H9 (cell line): ENCODE measurements around the gene DBNL. TPM values are rescaled to one million over a fixed set of nuclear protein-coding genes. Genes with fewer than 3 reads are reported as not detected.

ENCODE experiments used
- DNase-seq: peaks from one replicate; pipeline ENCODE4 v3.0.0-alpha.2; 2017
- H2AFZ ChIP-seq: one replicate; pipeline ENCODE4 v1.6.1; 2013; ENCODE audit warnings: mild to moderate bottlenecking, low read length, control low read depth, moderate library complexity
- H2AK5ac ChIP-seq: 2 replicates; pipeline ENCODE4 v1.6.1; 2013; ENCODE audit warnings: low read length, control low read depth, mixed read lengths; ENCODE audit not compliant: insufficient read length
- H2BK120ac ChIP-seq: one replicate; pipeline ENCODE4 v1.6.1; 2013; ENCODE audit warnings: low read depth, mild to moderate bottlenecking, low read length, control low read depth, inconsistent platforms; ENCODE audit not compliant: poor library complexity, severe bottlenecking
- H2BK12ac ChIP-seq: 2 replicates; pipeline ENCODE4 v1.6.1; 2013; ENCODE audit warnings: low read length, control low read depth, mixed read lengths, low read depth; ENCODE audit not compliant: insufficient read length
- H2BK15ac ChIP-seq: 2 replicates; pipeline ENCODE4 v1.6.1; 2013; ENCODE audit warnings: low read depth, low read length, control low read depth
- H2BK20ac ChIP-seq: one replicate; pipeline ENCODE4 v1.6.1; 2013; ENCODE audit warnings: low read depth, mild to moderate bottlenecking, low read length, control low read depth, inconsistent platforms; ENCODE audit not compliant: poor library complexity, severe bottlenecking
- H2BK5ac ChIP-seq: 2 replicates; pipeline ENCODE4 v1.6.1; 2013; ENCODE audit warnings: low read length, control low read depth, mixed read lengths; ENCODE audit not compliant: insufficient read length
- H3K14ac ChIP-seq: 2 replicates; pipeline ENCODE4 v1.6.1; 2013; ENCODE audit warnings: low read length, control low read depth; ENCODE audit not compliant: insufficient read depth
- H3K18ac ChIP-seq: 2 replicates; pipeline ENCODE4 v1.6.1; 2013; ENCODE audit warnings: low read depth, mild to moderate bottlenecking, mixed read lengths, low read length, control low read depth; ENCODE audit not compliant: insufficient read length
- H3K23ac ChIP-seq: 2 replicates; pipeline ENCODE4 v1.6.1; 2013; ENCODE audit warnings: low read length, control low read depth, mixed read lengths, low read depth; ENCODE audit not compliant: insufficient read length
- H3K23me2 ChIP-seq: 2 replicates; pipeline ENCODE4 v1.6.1; 2013; ENCODE audit warnings: low read depth, mild to moderate bottlenecking, mixed read lengths, low read length, control low read depth; ENCODE audit not compliant: insufficient read length, poor library complexity, severe bottlenecking
- H3K27ac ChIP-seq: 2 replicates; pipeline ENCODE4 v1.5.1; 2013; ENCODE audit warnings: low read length, control low read depth, mixed read lengths, low read depth; ENCODE audit not compliant: insufficient read length
- H3K27me3 ChIP-seq: 2 replicates; pipeline ENCODE4 v1.6.1; 2013; ENCODE audit warnings: low read length, control low read depth, inconsistent platforms; ENCODE audit not compliant: insufficient read depth
- H3K4ac ChIP-seq: 2 replicates; pipeline ENCODE4 v1.6.1; 2013; ENCODE audit warnings: low read depth, mild to moderate bottlenecking, control low read depth, inconsistent platforms, low read length, moderate library complexity
- H3K4me1 ChIP-seq: 2 replicates; pipeline ENCODE4 v1.6.1; 2013; ENCODE audit warnings: low read length, control low read depth, inconsistent platforms; ENCODE audit not compliant: insufficient read depth
- H3K4me2 ChIP-seq: 2 replicates; pipeline ENCODE4 v1.6.1; 2013; ENCODE audit warnings: low read length, control low read depth, mixed read lengths; ENCODE audit not compliant: insufficient read length, insufficient read depth
- H3K56ac ChIP-seq: 2 replicates; pipeline ENCODE4 v1.6.1; 2013; ENCODE audit warnings: low read depth, mild to moderate bottlenecking, mixed read lengths, low read length, control low read depth; ENCODE audit not compliant: insufficient read length
- H3K79me1 ChIP-seq: 2 replicates; pipeline ENCODE4 v1.6.1; 2013; ENCODE audit warnings: low read depth, mild to moderate bottlenecking, moderate library complexity, low read length, control low read depth, inconsistent platforms; ENCODE audit not compliant: insufficient read depth, poor library complexity, severe bottlenecking
- H3K79me2 ChIP-seq: 2 replicates; pipeline ENCODE4 v1.6.1; 2013; ENCODE audit warnings: low read length, control low read depth, inconsistent platforms; ENCODE audit not compliant: insufficient read depth
- H3K9ac ChIP-seq: 2 replicates; pipeline ENCODE4 v1.6.1; 2013; ENCODE audit warnings: low read length, control low read depth, mixed read lengths; ENCODE audit not compliant: insufficient read length; ENCODE audit errors: extremely low read depth
- H3K9me3 ChIP-seq: one replicate; pipeline ENCODE4 v1.6.1; 2013; ENCODE audit warnings: low read depth, low read length, inconsistent platforms; ENCODE audit not compliant: control insufficient read depth
- H3T11ph ChIP-seq: one replicate; pipeline ENCODE4 v1.6.1; 2013; ENCODE audit warnings: mild to moderate bottlenecking, low read length, control low read depth, inconsistent platforms
- H4K20me1 ChIP-seq: one replicate; pipeline ENCODE4 v1.6.1; 2013; ENCODE audit not compliant: control insufficient read depth, insufficient read length, insufficient read depth
- H4K5ac ChIP-seq: 2 replicates; pipeline ENCODE4 v1.6.1; 2013; ENCODE audit warnings: low read depth, mild to moderate bottlenecking, mixed read lengths, low read length, control low read depth; ENCODE audit not compliant: insufficient read length
- H4K8ac ChIP-seq: replicated peaks from 2 replicates; pipeline ENCODE4 v1.6.1; 2013; ENCODE audit warnings: low read length, control low read depth, mixed read lengths, low read depth; ENCODE audit not compliant: insufficient read length
- H4K91ac ChIP-seq: 2 replicates; pipeline ENCODE4 v1.6.1; 2013; ENCODE audit warnings: low read depth, mild to moderate bottlenecking, moderate library complexity, mixed read lengths, low read length, control low read depth; ENCODE audit not compliant: insufficient read length
- H3K27ac Mint-ChIP-seq, 3 experiments: 2 replicates in 2 of 3; 3 replicates in 1 of 3; pipeline ENCODE4 v1.8.0; 2020 to 2021; ENCODE audit warnings: mixed read lengths in 3 of 3, mild to moderate bottlenecking in 1 of 3, moderate library complexity in 1 of 3
- H3K27me3 Mint-ChIP-seq: 2 replicates; pipeline ENCODE4 v1.8.0; 2021; ENCODE audit warnings: low read depth, mild to moderate bottlenecking, moderate library complexity, mixed read lengths
- H3K36me3 Mint-ChIP-seq, 3 experiments: 2 replicates in 2 of 3; 3 replicates in 1 of 3; pipeline ENCODE4 v1.8.0; 2020 to 2021; ENCODE audit warnings: low read depth in 3 of 3, mixed read lengths in 3 of 3; ENCODE audit not compliant: insufficient read depth in 1 of 3
- H3K4me1 Mint-ChIP-seq, 2 experiments: 2 replicates each; pipeline ENCODE4 v1.8.0; 2020; ENCODE audit warnings: mixed read lengths in 2 of 2
- H3K4me3 Mint-ChIP-seq, 2 experiments: 2 replicates in 1 of 2; 3 replicates in 1 of 2; pipeline ENCODE4 v1.8.0; 2020 to 2021; ENCODE audit warnings: mild to moderate bottlenecking in 2 of 2, mixed read lengths in 2 of 2, moderate library complexity in 1 of 2
- H3K9me3 Mint-ChIP-seq, 2 experiments: 2 replicates in 1 of 2; 3 replicates in 1 of 2; pipeline ENCODE4 v1.8.0; 2020; ENCODE audit warnings: mild to moderate bottlenecking in 2 of 2, mixed read lengths in 2 of 2, moderate library complexity in 1 of 2
- WGBS: extraction: QIAGEN DNeasy Blood & Tissue Kit; methylation state at CpG from one replicate; pipeline ENCODE4 v1.1.7; 2013; ENCODE audit warnings: missing lambda C conversion rate, low lambda C conversion rate, mixed read lengths; ENCODE audit not compliant: insufficient read length; ENCODE audit errors: extremely low coverage; 5-methylcytosine and 5-hydroxymethylcytosine counted together
- microRNA-seq: library from miRNA; unstranded; fragments of <30 nt; microRNA quantifications from one replicate; pipeline ENCODE4, GENCODE V29; 2020; ENCODE audit warnings: borderline microRNAs expressed
- total RNA-seq: library from RNA; stranded (reverse); gene quantifications from 2 replicates; pipeline ENCODE4 v1.2.1, GENCODE V29; 2021
- TF ChIP-seq, protein P1 (sequence below): fragments of 200-600 bp; sonication (generic); conservative IDR thresholded peaks from 3 replicates; pipeline ENCODE4 v1.8.0; 2021; ENCODE audit warnings: antibody characterized with exemption, mild to moderate bottlenecking

DBNL gene
- total RNA-seq, 1 experiment from 2014 or later = 51.3 TPM

DNA sequence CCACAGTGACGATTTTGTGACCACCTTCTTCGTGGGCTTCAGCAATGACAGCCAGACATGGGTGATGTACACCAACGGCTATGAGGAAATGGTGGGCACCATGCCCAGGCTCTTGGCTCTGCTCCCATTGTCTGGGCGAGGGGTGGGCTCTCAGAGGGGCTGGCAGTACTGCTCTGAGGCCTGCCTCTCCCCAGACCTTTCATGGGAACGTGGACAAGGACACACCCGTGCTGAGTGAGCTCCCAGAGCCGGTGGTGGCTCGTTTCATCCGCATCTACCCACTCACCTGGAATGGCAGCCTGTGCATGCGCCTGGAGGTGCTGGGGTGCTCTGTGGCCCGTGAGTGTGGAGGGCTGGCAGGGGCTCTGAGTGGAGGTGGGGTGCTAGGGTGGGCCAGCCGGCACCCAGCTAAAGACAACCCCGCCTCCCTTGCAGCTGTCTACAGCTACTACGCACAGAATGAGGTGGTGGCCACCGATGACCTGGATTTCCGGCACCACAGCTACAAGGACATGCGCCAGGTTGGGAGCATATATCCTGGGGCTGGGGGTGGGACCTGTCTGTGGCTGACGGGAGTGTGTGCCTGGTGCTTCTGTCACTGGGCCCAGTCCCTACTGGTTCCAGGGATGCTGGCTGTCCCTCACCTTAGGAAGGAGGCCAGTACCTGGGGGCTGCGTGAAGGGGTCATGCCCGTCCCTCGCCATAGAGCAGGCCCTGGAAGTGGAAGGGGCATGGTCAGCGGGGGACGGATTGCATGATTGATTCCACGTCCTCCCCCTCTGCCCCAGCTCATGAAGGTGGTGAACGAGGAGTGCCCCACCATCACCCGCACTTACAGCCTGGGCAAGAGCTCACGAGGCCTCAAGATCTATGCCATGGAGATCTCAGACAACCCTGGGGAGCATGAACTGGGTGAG, 66.5 kb downstream of the DBNL start:
- no peak overlapping the region for H3K4me3 Mint-ChIP-seq

More for the DNA sequence above, 66.5 kb downstream of the DBNL start:
- H2BK5ac ChIP-seq = no peak overlapping the region
- H2BK12ac ChIP-seq = no peak overlapping the region
- H3K27ac ChIP-seq = no peak overlapping the region
- H3K4ac ChIP-seq = no peak overlapping the region
- H2AFZ ChIP-seq = no peak overlapping the region
- H3K18ac ChIP-seq = no peak overlapping the region
- no peak overlapping the region for H3K27ac Mint-ChIP-seq
- no peak overlapping the region for H3K14ac ChIP-seq
- peaks cover 3% of the 10 kb centered on the region for H3K27me3 Mint-ChIP-seq
- H2BK20ac ChIP-seq = no peak overlapping the region
- H3K56ac ChIP-seq = no peak overlapping the region
- no peaks in the 10 kb centered on the region for H3K9me3 ChIP-seq
- peaks cover 0 to 4% of the 10 kb centered on the region in 2 experiments; a peak in 2 of 4 replicates for H3K4me1 Mint-ChIP-seq
- H3K79me1 ChIP-seq = no peaks in the 10 kb centered on the region
- H2BK120ac ChIP-seq = no peak overlapping the region
- H3K9ac ChIP-seq = no peak overlapping the region
- H3K23ac ChIP-seq = no peak overlapping the region
- H2AK5ac ChIP-seq = no peak overlapping the region
- no peaks in the 10 kb centered on the region for H3K23me2 ChIP-seq
- H3K79me2 ChIP-seq = no peaks in the 10 kb centered on the region
- no peak for DNase-seq
- no peak overlapping the region for H3K4me2 ChIP-seq
- no peak overlapping the region for H2BK15ac ChIP-seq
- no peak overlapping the region for H4K91ac ChIP-seq
- no peak overlapping the region for H4K8ac ChIP-seq
- H4K20me1 ChIP-seq = no peaks in the 10 kb centered on the region
- no peaks in the 10 kb centered on the region for H3K4me1 ChIP-seq
- WGBS = no CpG with 5 or more reads among the region's 27 CpGs
- H4K5ac ChIP-seq = no peak overlapping the region
- H3K9me3 Mint-ChIP-seq = no peaks in the 10 kb centered on the region
- TF ChIP-seq, protein P1, sequence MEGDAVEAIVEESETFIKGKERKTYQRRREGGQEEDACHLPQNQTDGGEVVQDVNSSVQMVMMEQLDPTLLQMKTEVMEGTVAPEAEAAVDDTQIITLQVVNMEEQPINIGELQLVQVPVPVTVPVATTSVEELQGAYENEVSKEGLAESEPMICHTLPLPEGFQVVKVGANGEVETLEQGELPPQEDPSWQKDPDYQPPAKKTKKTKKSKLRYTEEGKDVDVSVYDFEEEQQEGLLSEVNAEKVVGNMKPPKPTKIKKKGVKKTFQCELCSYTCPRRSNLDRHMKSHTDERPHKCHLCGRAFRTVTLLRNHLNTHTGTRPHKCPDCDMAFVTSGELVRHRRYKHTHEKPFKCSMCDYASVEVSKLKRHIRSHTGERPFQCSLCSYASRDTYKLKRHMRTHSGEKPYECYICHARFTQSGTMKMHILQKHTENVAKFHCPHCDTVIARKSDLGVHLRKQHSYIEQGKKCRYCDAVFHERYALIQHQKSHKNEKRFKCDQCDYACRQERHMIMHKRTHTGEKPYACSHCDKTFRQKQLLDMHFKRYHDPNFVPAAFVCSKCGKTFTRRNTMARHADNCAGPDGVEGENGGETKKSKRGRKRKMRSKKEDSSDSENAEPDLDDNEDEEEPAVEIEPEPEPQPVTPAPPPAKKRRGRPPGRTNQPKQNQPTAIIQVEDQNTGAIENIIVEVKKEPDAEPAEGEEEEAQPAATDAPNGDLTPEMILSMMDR = no peak
- peaks cover 12 to 45% (median 44%) of the 10 kb centered on the region in 3 experiments for H3K36me3 Mint-ChIP-seq
- H3K27me3 ChIP-seq = no peaks in the 10 kb centered on the region
- H3T11ph ChIP-seq = no peak overlapping the region

Small RNA genes within 50 kb of the gene (microRNA-seq; reads per million reads assigned to microRNA genes)
- gene MIR6837 = not detected
- not detected for gene MIR6838

Other genes with a start within 250 kb of the DBNL start
- 116 and 118 TPM in 2 replicates for gene MRPS24, start 175.2 kb upstream of the DBNL start, total RNA-seq
- gene URGCP, start 138.1 kb upstream of the DBNL start, total RNA-seq = 30.5 and 30.7 TPM in 2 replicates
- gene UBE2D4, start 118.3 kb upstream of the DBNL start, total RNA-seq = 6.4 and 7.3 TPM in 2 replicates
- gene SPDYE1, start 46.8 kb upstream of the DBNL start, total RNA-seq = not detected in 2 replicates
- gene PGAM2, start 20.9 kb downstream of the DBNL start, total RNA-seq = 5.6 and 8.7 TPM in 2 replicates
- 18.7 and 24.5 TPM in 2 replicates for gene POLM, start 37.8 kb downstream of the DBNL start, total RNA-seq
- 49.1 and 49.3 TPM in 2 replicates for gene AEBP1, start 59.6 kb downstream of the DBNL start, total RNA-seq
- 126 and 131 TPM in 2 replicates for gene POLD2, start 78.8 kb downstream of the DBNL start, total RNA-seq
- gene MYL7, start 96.6 kb downstream of the DBNL start, total RNA-seq = 4.9 and 5.7 TPM in 2 replicates
- 0.90 and 0.98 TPM in 2 replicates for gene GCK, start 144.7 kb downstream of the DBNL start, total RNA-seq
- 104 and 105 TPM in 2 replicates for gene YKT6, start 156.3 kb downstream of the DBNL start, total RNA-seq